Forelimb muscle (tissue), 1 donor: ENCODE data around the gene GADL1. TPM values are rescaled to one million over a fixed set of nuclear protein-coding genes. Genes with fewer than 3 reads are reported as not detected.

Experiments used
- DNase-seq: peaks from one replicate; pipeline ENCODE4 v3.0.0-alpha.2; 2013; ENCODE audit warnings: low read depth
- polyA plus RNA-seq: library from polyadenylated mRNA; unstranded; fragments of 120-200 nt; gene quantifications from one replicate; pipeline ENCODE4 v1.2.1, GENCODE V29; 2013; ENCODE audit not compliant: insufficient read length

Gene GADL1
- polyA plus RNA-seq, 1 donor: 28.7 TPM

DNA sequence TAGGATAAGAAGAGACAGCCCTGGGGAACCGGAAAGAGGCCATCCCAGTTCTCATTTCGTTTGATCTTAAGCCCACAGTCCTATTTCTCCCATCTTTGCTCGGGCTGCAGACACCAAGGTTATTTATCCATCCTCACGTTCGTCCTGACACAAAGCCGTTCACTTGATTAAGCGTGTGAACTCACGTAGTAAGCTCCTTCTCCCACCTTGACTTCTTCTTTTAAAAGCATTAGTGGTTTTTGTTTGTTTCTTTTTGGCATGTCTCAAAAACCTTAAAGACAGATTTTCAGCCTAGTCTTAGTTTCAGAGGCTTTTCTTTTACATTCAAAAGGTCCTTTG, 217.1 kb downstream of the GADL1 start:
- DNase-seq: no peak

DNA sequence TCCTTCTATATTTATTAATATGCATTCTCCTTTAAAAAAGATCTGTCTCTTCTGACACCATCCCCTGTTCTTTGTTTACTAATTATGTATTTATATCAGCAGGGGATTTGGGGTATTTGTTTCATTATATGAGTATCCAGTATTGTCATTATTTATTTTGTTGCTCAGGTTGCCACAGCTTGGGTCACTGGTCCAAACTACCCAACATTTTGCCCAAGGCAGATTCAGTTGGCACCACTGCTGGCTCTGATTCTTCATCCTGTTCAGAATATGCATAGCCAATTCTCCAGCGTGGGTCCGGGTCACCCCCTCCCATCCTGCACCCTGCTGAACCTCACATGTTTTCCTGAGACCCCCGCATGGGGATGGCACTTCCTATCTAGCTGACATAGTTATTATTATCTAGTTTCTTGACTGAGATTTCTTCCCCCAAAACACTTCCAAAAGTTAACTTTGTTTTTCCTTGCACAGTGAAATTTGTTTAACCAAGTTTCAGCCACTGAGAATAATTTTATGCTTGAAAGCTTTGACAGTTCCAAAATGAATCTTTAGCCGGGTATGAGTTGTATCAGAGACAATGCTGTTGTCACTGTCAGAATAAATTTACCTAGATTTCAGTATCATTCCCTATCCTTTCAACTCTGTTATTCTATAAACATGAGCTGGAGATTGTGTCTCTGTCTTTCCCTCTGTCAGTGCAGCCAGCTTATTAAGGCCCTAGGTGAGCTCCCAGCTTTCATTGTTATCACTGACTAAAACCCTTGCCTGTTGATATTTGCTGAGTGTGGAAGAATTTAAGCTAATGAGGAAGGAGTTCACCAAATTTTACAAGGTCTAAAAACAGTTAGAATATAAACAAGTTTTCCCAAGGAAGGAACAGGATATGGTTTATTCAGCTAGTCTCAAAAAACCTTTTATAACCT, 217.8 kb downstream of the GADL1 start:
- DNase-seq: no peak
